ENCODE data around the gene C4orf50.

DNA sequence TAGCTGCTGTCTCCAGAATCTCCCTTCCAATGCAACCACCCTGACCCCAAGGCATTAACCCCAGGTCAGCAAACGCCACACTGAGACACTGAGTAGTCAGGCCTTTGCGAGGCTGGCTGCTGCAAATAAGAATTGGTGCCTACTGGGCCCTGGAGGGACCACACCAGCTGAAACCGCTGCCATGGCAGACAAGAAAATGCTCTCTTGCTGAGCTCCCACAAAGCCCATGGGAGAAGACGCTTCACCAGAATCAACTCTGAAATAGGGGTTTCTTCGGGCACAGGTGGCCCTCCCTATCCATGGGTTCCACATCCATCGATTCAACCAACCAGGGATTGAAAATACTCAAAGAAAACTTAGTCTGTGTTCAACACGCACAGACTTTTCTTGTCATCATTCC, 98.7 kb downstream of the C4orf50 start:
- TF ChIP-seq GATA3 (IDR thresholded peaks at IDR 0.05; ENCODE audit: low read depth, low read length) (no peak), GATA2 (IDR thresholded peaks at IDR 0.05; ENCODE audit: low read depth, low read length) (no peak)
